Neural cell (in vitro differentiated cells): ENCODE measurements around the gene CASR.

Experiments used
- CTCF ChIP-seq: fragments of 450-650 bp; IDR thresholded peaks from 2 replicates; pipeline ENCODE4 v1.5.1; 2014; ENCODE audit warnings: antibody characterized with exemption, mild to moderate bottlenecking, moderate library complexity; ENCODE audit not compliant: poor library complexity, severe bottlenecking
- EZH2 ChIP-seq: fragments of 200-600, 300-800 bp; shearing (Covaris generic), sonication (generic); IDR thresholded peaks from 2 replicates; pipeline ENCODE4 v1.6.1; 2014; ENCODE audit warnings: antibody characterized with exemption, low read length, borderline replicate concordance, mild to moderate bottlenecking; ENCODE audit not compliant: insufficient read depth, poor library complexity, severe bottlenecking
- RAD21 ChIP-seq: fragments of 450-650 bp; conservative IDR thresholded peaks from 2 replicates; pipeline ENCODE4 v1.6.1; 2014; ENCODE audit warnings: antibody characterized with exemption, mild to moderate bottlenecking, moderate library complexity
- REST ChIP-seq: IDR thresholded peaks from 2 replicates; pipeline ENCODE4 v1.6.1; 2012; ENCODE audit warnings: borderline replicate concordance

DNA sequence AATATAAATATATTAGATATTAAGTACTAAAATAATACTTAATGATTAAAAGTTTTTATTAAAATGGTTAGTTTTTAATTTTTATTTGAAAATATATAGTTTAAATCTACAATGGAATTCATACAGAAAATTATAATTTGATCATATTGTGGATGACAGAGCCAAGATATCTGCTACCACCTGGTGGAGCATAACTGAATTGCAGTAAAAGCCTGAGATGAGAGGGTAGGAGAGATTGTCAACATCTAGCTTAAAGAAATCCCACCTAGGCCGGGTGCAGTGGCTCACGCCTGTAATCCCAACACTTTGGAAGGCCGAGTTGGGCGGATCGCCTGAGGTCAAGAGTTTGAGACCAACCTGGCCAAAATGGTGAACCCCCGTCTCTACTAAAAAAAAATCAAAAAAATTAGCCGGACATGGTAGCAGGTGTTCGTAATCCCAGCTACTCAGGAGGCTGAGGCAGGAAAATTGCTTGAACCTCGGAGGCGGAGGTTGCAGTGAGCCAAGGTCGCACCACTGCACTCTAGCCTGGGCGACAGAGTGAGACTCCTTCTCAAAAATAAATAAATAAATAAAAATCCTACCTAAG lies 116.5 kb downstream of the CASR start:
- TF ChIP-seq RAD21 (peak; percentile 23), EZH2 (no peak), CTCF (peak; percentile 38), REST (no peak)
